Activated CD8-positive, alpha-beta memory T cell treated with anti-CD3 and anti-CD28 coated beads for 4 hours (primary cell): Measurements from ENCODE around the gene C1QTNF5.
"Not testable (repeated sequence)": the region's sequence is repeated elsewhere in the genome, so short reads cannot be mapped to it uniquely, and the experiment has no call there.

Source experiments
- DNase-seq, 2 donors: peaks; one replicate each; pipeline ENCODE4 v3.0.0-alpha.2; 2020; ENCODE audit warnings: low read depth in 2 of 2

Gene C1QTNF5

GRCh38 chr11:119340335-119341221 lies at the start of gene C1QTNF5:
TSS of gene C1QTNF5 (minus strand) at chr11:119340883. CDS start at chr11:119340397, 486 bp downstream.
- no peak for DNase-seq

GRCh38 chr11:119389611-119390254 lies 49.0 kb upstream of the C1QTNF5 start:
- no peak for DNase-seq

- no peak for DNase-seq
These were observed 47.4 kb upstream of the C1QTNF5 start for GRCh38 chr11:119388103-119388502.

DNA sequence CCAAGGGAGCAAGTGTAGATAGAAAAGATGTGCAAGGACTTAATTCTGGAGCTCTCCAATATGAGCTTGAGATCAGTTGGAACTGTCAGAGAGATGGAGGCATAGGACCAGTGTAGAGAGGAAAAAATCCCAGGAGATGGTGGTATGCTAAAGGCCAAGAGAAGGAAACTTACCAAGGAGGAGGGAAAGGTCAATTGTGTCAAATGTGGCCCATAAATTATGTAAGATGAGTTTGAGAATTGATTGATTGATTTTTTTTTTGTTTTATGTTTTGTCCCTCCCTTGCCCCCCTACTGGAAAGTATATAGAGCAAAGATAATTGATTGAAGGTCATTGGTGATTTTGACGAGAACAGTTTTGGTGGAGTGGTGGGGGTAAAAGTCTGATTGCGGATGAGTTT lies 43.6 kb upstream of the C1QTNF5 start:
- DNase-seq = no peak

DNA sequence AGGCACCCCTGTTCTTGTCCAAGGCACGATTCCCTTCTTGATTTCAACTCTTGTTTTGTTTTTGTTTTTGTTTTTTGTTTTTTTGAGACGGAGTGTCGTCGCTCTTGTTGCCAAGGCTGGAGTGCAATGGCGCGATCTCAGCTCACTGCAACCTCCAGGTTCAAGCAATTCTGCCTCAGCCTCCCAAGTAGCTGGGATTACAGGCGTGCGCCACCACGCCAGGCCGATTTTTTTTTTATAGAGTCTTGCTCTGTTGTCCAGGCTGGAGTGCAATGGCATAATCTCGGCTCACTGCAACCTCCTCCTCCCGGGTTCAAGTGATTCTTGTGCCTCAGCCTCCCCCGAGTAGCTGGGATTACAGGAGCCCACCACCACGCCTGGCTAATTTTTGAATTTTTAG lies 41.8 kb upstream of the C1QTNF5 start:
- not testable (repeated sequence) for DNase-seq

DNA sequence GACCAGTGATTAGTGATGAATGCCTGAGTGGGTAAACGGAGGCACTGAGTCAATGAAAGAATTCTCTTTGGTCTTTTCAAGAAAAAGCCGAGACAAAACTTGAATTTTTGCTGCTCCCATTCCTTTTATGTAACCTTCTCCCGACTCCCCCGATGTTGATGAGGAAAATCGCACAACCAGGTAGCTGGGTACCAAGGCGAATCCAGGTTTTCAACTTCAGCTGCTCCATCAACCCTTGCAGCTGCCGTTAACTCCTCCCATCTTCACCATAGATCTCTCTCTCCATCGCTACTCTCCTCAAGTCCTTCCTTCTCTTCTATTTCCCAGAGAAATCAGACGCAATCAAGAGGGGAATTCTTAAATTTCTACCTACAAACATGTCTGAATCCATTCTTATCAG lies 41.4 kb upstream of the C1QTNF5 start:
- no peak for DNase-seq

GRCh38 chr11:119381181-119381988 lies 40.7 kb upstream of the C1QTNF5 start, which contains the start of gene USP2:
TSS of gene USP2 (minus strand) at chr11:119381690. CDS start at chr11:119373480, 8,210 bp downstream.
- peak; percentile 91 to 96 for DNase-seq

DNA sequence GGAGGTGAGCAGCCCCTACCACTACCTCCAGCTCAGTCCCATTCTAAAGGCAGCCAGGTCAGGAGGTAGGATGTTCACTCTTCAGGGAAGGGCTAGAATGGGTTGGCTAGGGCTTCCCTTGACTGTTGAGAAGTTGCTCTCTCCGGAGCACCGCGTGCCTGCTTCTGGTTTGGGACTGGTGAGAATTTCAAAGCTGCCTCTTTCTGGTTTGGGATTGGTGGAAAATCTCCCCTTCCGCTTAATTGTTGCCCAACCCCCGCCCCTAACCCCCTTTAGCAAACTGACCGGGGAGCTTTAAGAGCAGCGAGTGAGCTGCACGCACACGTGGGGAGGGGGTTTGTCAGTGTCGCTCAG lies 40.1 kb upstream of the C1QTNF5 start:
- no peak for DNase-seq

- no peak for DNase-seq
These were observed 39.6 kb upstream of the C1QTNF5 start for GRCh38 chr11:119380160-119380826.

DNA sequence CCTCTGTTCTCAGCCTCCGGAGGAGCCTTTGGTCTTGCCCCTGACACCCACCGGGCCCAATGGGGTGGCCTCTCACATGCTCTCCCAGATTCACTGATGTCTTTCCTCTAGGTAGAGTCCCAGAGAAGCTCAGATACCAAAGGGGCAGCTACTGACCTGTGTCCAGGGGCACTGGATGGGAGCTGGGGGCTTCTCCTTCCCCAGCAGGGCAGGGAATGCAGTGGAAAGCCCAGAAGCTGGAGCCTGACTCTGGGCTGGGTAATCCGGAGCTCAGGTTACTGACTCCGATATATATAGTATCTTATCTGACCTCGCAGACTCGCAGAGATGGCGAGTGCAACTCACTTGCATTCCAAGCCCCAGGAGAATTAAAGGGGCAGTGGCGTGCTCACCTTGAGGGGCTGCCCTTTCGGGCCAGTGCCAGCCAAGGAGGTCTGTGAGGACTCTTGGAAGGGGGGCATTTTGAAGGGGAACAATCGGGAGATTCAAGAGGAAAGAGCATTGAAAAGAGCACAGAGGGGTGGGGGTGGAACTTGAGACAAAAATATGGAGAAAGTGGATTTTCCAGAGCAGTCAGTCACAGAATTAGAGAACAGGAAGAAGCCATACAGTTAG lies 38.3 kb upstream of the C1QTNF5 start:
- no peak for DNase-seq

DNA sequence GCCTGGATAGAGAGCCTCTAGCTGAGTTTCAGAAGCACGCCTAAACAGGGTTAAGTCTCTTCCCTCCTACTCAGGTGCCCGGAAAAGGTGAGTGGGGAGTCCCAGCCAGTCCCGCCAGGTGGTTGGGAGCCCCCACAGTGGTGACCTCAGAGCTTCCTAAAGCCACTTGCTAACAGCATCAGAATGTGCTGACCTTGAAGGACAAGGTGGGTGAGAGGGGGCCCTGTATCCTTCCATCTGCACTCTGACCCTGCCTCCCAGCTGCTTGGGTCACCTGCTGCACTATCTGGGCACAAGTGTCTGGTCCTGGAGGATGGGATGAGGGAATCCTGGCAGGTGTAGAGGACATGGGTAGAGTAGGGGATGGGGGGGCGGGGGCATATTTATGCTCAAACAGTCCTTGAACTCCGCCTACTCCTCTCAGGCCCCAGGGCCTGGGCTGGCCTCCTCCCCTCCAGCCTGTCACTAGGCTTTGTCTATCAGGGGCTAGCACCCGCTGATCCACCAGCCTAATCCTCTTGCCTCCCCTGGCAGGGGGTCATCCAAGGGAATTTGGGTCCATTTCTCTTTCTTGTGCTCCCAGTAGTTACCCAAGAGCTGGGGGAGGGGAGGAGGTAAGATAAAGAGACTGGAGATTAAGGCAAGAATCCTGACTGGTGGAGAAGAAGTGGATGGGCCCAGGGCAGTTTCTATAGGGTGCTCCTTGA lies 37.4 kb upstream of the C1QTNF5 start:
- DNase-seq = no peak

DNA sequence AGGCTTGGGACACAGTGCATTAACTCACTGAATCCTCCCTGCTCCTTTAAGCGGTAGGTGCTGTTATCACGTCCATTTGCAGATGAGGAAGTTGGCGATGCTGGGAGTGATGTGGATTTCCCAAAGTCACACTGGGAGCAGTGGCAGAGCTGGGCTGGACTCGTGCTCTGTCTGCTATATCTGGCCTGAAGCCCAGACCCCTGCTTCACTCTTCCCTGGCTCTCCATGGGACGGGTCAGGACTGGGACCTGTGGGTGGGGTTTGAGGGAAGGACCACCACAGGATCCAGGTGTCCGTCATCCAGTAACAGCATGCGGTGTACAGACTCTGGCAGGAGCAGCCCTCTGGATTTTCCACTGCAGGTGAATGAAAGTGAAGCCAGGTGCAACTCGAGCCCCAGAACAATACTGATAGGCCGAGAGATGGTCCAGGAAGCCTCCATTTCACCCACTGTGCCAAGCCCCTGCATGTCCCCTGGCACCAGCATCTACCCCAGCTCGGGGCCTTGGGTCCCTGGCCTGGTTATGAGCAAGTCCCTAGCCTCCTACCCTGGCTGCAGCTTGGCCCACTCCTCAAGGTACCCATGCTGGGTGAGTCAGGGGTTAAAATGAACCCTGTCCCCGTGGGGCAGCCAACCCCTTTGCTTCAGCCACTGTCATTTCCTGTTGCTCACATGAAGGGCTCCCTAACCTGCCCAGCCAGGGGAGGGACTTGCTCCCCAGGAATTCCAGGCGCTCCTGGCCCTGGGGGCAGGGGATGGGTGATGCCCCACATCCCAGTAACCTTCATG lies 36.6 kb upstream of the C1QTNF5 start:
- no peak for DNase-seq

DNA sequence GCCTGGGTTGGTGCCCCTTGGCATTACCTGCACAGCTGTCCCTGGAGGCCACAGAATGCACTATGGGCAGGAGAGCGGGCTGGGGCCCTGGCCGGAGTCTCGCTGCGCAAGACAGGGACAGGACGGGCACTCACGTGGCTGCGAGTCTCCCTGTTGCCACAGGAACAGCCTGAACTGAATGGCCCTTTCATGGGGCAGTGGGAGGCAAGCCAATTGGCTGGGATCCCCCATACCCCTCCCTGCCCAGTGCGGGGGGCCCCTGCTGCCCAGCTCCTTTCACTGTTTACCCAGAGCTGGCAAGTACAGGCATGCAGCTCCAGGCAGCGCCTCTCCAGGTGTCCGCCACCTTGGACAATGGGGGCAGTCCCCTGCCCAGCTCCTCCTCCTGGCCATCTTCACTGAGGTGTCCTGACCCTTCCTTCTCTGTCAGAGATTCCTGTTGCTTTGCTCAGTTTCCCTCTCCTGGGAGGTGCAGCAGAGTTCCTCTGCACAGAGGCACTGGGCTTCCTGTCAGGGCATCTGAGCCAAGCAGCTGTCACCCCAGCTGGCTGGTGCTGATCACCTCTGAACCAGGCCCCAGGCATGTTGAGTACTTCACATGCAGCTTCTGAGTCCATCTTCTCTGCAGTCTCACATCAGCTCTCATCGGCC lies 35.6 kb upstream of the C1QTNF5 start:
- DNase-seq = no peak

GRCh38 chr11:119375337-119376196 lies 34.9 kb upstream of the C1QTNF5 start:
- no peak for DNase-seq

- DNase-seq = no peak
These were observed 34.1 kb upstream of the C1QTNF5 start for GRCh38 chr11:119374632-119375336.

DNA sequence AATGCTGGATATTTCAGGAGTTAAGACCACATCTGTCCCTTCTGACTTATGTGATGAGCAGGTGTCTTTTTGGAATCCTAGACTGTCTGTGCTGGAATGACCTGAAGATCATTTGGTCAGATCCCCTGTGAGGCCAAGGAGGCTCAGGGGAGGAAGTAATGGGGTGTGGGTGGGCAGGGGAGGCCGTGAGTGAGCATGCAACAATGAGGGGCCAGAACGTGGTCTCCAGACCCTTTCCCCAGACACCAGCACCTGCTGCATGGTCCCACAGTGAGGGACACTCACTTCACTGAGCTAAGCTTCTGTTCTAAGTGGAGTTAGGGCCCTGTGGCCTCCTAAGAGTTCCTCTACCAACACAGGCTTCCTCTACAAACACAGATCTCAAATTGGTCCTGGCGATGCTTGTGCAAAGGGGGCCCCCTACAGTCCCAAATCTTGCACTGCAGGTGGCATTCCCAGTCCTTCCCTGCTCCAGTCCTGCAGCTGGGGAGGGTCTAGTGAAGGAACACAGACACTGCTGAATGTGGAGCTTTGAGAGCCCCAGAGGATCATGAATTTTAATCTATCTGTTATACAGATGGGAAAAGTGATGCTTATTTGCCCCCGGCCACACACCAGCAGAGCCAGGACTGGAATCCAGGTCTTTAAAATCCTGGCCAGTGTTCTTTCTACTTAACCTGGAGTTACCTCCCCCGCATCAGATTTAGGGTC lies 33.4 kb upstream of the C1QTNF5 start:
- DNase-seq = no peak
